Stimulated activated memory B cell treated with anti-CD40 and anti-IgM and Interleukin-4, amounts not matched to agents 10 μg/mL and 1 μg/mL and 100 μg/mL, for 72 hours (primary cell): ENCODE results near the gene DYNLT1.
"Not testable (repeated sequence)": the region's sequence is repeated elsewhere in the genome, so short reads cannot be mapped to it uniquely, and the experiment has no call there.

Experiments
- ATAC-seq: fragments of 150-1000 bp; cut with Tn5 transposase; 2 replicates; pipeline ENCODE4 v1.10.0; 2021
- H3K27ac Mint-ChIP-seq: one replicate; pipeline ENCODE4 v1.8.0; 2022; ENCODE audit warnings: mild to moderate bottlenecking, mixed read lengths
- H3K27me3 Mint-ChIP-seq: one replicate; pipeline ENCODE4 v1.8.0; 2022; ENCODE audit warnings: mixed read lengths
- H3K36me3 Mint-ChIP-seq: one replicate; pipeline ENCODE4 v1.8.0; 2022; ENCODE audit warnings: mixed read lengths
- H3K4me1 Mint-ChIP-seq: one replicate; pipeline ENCODE4 v1.8.0; 2022; ENCODE audit warnings: mixed read lengths
- H3K4me3 Mint-ChIP-seq: one replicate; pipeline ENCODE4 v1.8.0; 2022; ENCODE audit warnings: mild to moderate bottlenecking, moderate library complexity, mixed read lengths
- H3K9me3 Mint-ChIP-seq: one replicate; pipeline ENCODE4 v1.8.0; 2022; ENCODE audit warnings: mixed read lengths

Gene DYNLT1

DNA sequence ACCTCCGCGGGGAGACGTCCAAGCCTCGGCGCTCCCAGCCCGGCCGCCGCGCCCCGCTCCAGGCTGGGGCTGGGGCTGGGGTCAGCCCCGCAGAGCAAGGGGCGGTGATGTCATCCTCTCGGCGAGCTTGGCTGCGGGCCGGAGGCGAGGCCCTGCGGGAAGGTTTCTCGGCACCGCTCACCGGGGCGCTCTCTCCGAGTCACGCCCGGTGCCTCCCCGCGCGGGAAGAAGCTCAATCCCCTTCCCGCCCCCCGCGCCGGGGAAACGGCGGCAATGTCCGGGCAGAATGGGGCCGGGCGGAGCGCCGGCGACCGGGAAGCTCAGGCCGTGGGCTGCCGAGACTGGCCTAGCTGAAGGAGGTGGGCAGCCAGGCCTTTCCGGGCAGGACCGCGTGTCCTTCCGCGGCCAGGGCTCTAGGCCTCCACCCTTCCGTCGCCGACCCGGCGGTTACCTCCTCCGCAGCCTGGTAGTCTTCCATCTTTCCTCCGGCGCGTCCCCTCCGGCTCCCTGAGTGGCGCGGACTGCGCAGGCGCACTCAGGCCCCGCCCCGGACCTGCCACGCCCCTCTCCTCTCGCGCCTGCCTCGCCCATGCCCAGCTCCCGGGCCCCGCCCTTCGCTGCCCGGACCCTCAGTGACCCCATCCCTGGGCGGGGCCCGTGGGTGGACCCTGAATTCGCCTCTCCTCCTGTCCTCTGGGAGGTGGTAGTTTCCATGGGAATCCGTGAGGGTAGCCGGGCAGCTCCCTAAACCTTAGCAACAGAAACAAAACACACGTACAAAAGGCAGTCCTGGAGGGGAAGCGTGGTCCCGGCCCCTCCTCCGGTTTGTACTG, at the start of gene DYNLT1:
TSS of gene DYNLT1 (minus strand) at position 513 of the 833 bp plus-strand sequence. CDS start at position 478, 35 bp downstream.
- peak within 1 kb of the TSS; percentile 95 for H3K4me3 Mint-ChIP-seq
- peak within 1 kb of the TSS; percentile 81 for H3K27ac Mint-ChIP-seq
- no peaks in the 10 kb centered on the region for H3K9me3 Mint-ChIP-seq
- peak; percentile 87 for ATAC-seq
- H3K27me3 Mint-ChIP-seq, result no peaks in the 10 kb centered on the region
- peaks cover 73% of the 10 kb centered on the region for H3K4me1 Mint-ChIP-seq
- peaks cover 13% of the 10 kb centered on the region for H3K36me3 Mint-ChIP-seq

DNA sequence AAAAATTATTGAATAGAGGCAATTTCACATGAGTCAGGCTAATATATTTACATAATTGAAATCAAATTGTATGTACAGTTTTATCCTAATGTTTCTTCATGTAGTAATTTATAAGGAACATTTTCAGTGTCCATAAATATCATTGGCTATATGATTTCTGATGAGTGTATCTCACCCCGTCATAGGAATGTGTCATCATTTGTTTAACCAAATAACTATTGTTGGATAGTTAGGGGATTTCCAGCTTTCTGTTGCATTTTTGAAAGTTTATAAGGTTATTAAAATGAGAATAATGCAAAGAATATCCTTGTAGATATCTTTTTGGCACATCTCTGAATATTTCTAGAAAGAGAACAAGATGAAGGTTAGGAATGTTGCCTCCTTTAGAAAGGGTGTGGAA, 44.3 kb upstream of the DYNLT1 start:
- Mint-ChIP-seq H3K4me3 (no peak overlapping the region), H3K27me3 (no peaks in the 10 kb centered on the region), H3K27ac (no peak overlapping the region), H3K36me3 (peaks cover 7% of the 10 kb centered on the region), H3K9me3 (no peaks in the 10 kb centered on the region), H3K4me1 (peaks cover 36% of the 10 kb centered on the region)
- no peak for ATAC-seq

DNA sequence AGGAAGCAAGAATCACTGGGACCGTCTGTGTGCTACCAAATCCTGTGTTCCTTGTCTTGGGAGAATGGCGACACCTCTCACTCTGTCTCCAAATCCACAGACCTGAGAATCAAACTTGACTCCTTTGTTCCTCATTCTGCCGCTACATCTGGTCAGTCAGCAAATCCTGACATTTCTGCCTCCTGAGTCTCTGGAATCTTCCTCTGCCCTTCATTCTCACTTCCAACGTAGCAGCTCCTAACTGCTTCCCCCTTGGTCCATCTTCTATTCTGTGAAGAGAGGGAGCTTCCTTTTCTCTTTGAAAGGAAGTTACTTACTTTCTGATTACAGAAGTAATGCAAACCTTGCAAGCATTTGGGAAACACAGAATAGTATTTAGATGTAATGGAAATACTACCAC, 43.0 kb upstream of the DYNLT1 start:
- H3K9me3 Mint-ChIP-seq, result no peaks in the 10 kb centered on the region
- peaks cover 36% of the 10 kb centered on the region for H3K4me1 Mint-ChIP-seq
- peak overlapping the region; percentile 78 for H3K27ac Mint-ChIP-seq
- H3K36me3 Mint-ChIP-seq, result peaks cover 13% of the 10 kb centered on the region
- no peak for ATAC-seq
- no peak overlapping the region for H3K4me3 Mint-ChIP-seq
- H3K27me3 Mint-ChIP-seq, result no peaks in the 10 kb centered on the region

DNA sequence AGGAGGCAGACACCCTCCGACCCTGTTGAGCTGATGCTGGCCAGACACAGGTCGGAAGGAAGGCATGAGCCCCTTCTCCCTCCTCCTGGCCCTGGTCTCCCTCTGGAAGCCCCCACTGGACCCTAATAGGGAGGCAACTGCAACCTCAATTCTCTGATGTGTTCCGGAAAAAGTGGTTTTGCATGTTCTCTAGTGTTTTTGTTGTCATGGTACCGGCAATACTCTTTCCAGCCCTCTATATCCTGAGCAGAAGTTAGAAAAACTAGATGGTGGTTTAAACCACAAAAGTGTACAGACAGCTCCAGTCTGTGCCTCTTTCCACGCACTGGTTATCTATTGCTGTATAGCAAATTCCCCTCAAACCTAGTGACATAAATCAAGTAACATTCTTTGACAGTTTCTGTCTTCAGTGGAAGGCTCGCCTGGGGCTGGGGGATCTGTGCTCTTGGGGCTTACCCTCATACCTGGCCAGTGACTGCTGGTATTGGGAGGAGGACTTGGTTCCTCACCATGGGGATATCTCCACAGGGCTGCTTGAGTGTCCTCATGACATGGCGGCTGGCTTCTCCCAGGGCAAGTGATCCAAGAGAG, 42.3 kb upstream of the DYNLT1 start:
- H3K36me3 Mint-ChIP-seq, result peaks cover 13% of the 10 kb centered on the region
- peak overlapping the region; percentile 78 for H3K27ac Mint-ChIP-seq
- H3K4me3 Mint-ChIP-seq, result no peak overlapping the region
- no peaks in the 10 kb centered on the region for H3K9me3 Mint-ChIP-seq
- no peaks in the 10 kb centered on the region for H3K27me3 Mint-ChIP-seq
- ATAC-seq, result peak; percentile 95
- H3K4me1 Mint-ChIP-seq, result peaks cover 36% of the 10 kb centered on the region

DNA sequence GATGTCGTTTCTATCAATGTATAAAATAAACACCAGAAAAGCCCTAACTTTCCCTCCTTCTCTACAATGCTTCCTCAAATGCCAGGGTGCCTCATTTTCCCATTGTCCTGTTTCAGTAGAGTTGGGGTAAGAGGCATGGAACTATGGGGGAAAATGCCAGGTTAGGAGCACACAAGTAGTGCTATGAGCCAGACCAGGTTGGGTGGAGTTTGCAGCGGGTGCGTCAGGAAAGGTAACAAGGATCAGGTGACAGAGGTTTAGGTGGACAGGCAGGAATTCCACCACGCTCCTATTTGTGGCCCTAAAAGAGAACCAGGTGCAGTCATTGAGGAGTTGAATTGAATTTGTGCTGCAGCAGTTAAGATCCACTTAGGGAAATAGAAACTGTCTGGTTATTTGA, 41.8 kb upstream of the DYNLT1 start:
- Mint-ChIP-seq H3K36me3 (peaks cover 13% of the 10 kb centered on the region), H3K4me1 (peaks cover 36% of the 10 kb centered on the region)

DNA sequence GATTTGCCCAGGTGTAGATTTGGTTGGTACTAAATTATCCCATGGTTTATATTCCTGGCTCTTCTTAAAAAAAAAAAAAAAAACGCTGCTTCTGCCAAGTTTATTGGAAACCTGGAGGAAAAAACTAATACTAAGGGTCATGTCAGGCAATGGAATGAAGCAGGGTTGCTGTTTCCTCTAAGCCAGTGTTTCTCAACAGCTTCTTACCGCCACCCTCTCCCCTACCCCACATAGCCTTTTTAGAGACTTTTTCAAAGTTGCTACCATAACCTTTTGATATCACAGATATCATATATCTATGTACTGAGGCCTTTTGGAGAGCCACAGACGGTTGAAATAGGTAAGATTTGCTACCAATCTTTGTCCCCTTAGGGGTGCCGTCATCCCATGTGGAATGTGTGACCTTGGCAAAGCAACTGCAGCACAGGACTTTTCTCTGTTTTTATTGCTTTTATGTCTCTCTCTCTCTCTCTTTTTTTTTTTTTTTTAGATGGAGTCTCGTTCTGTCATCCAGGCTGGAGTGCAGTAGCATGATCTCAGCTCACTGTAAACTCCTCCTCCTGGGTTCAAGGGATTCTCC, 40.3 kb upstream of the DYNLT1 start:
- H3K9me3 Mint-ChIP-seq, result no peaks in the 10 kb centered on the region
- H3K27me3 Mint-ChIP-seq, result no peaks in the 10 kb centered on the region
- H3K27ac Mint-ChIP-seq, result no peak overlapping the region
- no peak for ATAC-seq
- H3K36me3 Mint-ChIP-seq, result peaks cover 13% of the 10 kb centered on the region
- H3K4me1 Mint-ChIP-seq, result peaks cover 36% of the 10 kb centered on the region
- no peak overlapping the region for H3K4me3 Mint-ChIP-seq

More for the DNA sequence above, 41.8 kb upstream of the DYNLT1 start:
- Mint-ChIP-seq H3K9me3 (no peaks in the 10 kb centered on the region), H3K27me3 (no peaks in the 10 kb centered on the region), H3K27ac (peak overlapping the region; percentile 78), H3K4me3 (no peak overlapping the region)
- ATAC-seq, result no peak

DNA sequence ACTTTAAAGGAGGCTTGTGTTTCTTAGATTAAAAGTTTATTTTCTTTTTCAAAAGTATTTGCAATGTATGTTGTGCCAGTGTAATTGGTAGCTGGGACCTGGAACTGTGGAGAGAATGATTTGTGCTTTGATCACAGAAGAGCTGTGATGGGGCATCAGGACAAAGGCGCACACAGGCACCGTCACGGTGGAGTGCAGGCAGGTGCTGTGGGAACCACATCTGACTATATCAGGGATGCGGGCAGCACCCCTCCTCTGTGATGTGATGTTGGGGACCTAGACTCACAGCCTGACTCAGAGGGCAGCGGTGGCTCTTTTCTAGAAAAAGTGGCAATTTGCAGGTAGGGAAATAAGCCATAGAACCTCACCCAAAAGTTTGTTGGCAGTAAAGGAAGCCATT, 39.8 kb upstream of the DYNLT1 start:
- Mint-ChIP-seq H3K9me3 (no peaks in the 10 kb centered on the region), H3K27ac (no peak overlapping the region), H3K27me3 (no peaks in the 10 kb centered on the region), H3K36me3 (peaks cover 13% of the 10 kb centered on the region), H3K4me1 (peaks cover 31% of the 10 kb centered on the region), H3K4me3 (no peak overlapping the region)
- ATAC-seq, result no peak

DNA sequence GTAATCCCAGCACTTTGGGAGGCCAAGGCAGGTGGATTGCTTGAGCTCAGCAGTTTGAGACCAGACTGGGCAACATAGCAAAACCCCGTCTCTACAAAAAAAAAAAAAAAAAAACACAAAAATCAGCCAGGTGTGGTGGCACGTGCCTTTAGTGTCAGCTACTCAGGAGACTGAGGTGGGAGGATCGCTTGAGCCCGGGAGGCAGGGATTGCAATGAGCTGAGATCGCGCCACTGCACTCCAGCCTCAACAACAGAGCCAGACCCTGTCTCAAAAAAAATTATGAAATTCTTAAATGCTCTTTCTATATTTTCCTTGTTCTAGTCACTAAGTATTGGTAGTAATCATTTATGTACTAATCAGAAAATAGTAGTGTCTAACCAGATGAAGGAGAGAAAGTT, 35.9 kb upstream of the DYNLT1 start:
- Mint-ChIP-seq H3K27ac (no peak overlapping the region), H3K27me3 (no peaks in the 10 kb centered on the region), H3K4me1 (no peaks in the 10 kb centered on the region), H3K4me3 (no peak overlapping the region), H3K9me3 (no peaks in the 10 kb centered on the region), H3K36me3 (peaks cover 13% of the 10 kb centered on the region)
- ATAC-seq, result no peak

DNA sequence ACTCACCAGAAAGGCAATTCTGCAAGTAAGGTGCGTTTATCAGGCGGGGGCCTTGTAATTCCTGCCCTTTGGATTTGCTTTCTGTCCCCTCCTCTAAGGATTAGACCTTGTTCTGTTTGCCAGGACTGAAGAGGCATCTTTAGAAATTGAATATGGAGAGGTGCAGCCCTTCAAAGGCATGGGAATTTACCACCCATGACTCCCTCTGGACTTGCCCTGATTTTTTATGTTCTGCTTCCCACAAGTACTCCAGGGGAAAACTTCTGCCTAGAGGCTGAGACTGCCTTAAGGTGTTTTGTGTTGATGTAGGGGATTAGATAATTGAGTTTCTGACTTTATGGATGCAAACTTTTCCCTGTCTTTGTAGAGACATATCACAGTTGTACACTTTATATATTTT, 35.5 kb upstream of the DYNLT1 start:
- no peaks in the 10 kb centered on the region for H3K4me1 Mint-ChIP-seq
- H3K27ac Mint-ChIP-seq, result no peak overlapping the region
- no peak overlapping the region for H3K4me3 Mint-ChIP-seq

DNA sequence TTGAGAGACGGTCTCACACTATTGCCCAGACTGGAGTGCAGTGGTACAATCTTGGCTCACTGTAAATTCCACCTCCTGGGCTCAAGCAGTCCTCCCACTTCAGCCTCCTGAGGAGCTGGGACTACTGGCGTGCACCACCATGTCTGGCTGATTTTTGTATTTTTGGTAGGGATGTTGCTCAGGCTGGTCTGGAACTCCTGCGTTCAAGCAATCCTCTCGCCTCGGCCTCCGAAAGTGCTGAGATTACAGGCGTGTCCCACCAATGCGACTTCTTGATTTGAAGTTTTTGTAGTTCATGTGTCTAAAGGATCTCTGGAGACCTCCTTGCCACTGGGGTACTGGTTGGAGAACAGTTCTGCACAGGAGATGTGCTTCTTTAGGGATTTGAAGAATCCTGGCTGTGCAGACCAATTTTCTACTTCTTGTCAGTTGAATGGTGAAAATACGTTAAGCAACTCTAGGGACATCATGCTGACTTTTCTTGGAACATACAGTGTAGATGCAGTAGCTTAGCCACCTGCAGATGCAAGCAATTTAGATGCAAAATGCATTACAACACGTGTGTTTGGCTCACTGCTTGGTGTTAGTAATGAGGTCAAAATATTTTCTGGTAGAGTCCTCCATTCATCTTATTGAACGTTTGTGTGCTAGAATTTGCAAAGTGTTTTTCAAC, 33.5 kb upstream of the DYNLT1 start:
- Mint-ChIP-seq H3K4me3 (no peak overlapping the region), H3K36me3 (peaks cover 6% of the 10 kb centered on the region), H3K27ac (no peak overlapping the region), H3K4me1 (no peaks in the 10 kb centered on the region), H3K9me3 (no peaks in the 10 kb centered on the region), H3K27me3 (no peaks in the 10 kb centered on the region)
- no peak for ATAC-seq

More for the DNA sequence above, 35.5 kb upstream of the DYNLT1 start:
- ATAC-seq, result no peak
- H3K9me3 Mint-ChIP-seq, result no peaks in the 10 kb centered on the region
- no peaks in the 10 kb centered on the region for H3K27me3 Mint-ChIP-seq
- H3K36me3 Mint-ChIP-seq, result peaks cover 13% of the 10 kb centered on the region

DNA sequence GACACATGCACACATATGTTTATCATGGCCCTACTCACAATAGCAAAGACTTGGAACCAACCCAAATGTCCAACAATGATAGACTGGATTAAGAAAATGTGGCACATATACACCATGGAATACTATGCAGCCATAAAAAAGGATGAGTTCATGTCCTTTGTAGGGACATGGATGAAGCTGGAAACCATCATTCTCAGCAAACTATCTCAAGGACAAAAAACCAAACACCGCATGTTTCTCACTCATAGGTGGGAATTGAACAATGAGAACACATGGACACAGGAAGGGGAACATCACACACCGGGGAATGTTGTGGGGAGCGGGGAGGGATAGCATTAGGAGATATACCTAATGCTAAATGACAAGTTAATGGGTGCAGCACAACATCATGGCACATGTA, 32.6 kb upstream of the DYNLT1 start:
- not testable (repeated sequence) for H3K9me3 Mint-ChIP-seq, H3K27ac Mint-ChIP-seq, ATAC-seq, H3K4me1 Mint-ChIP-seq, H3K36me3 Mint-ChIP-seq, H3K27me3 Mint-ChIP-seq, H3K4me3 Mint-ChIP-seq

DNA sequence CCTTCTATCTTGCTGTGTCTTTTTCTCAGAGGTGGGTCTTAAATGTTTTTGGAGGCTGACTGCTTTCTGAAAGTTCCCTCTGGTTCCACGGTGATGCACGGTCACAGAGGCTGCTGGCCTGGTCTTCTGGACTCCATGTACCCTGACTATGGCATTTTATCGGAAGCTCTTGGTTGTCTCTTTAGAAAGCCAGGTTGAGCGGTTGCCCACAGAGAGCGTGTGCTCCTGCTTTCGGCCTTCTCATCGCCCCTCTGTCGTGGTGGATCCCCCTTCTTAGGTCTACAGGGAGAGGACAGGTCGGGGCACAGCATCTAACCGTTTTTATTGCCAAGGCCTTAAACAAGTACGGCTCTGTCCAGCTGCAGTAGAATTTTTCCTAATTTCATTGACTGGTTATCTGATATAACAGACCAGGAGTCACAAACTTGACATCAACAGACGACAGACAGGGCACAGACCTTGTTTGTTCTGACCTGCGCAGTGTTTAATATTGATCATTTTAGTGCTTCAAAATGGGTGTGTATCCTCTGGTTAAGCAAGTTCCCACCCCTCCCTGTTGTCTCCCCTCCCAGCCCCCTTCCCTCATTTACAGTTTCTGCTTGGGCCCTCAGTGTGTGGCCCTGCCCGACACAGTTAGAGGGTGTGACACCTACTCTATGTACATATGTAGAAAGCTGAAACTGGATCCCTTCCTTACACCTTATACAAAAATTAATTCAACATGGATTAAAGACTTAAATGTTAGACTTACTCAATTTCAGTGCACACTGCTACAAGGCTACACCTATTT, 30.0 kb upstream of the DYNLT1 start:
- no peak overlapping the region for H3K4me3 Mint-ChIP-seq
- H3K27ac Mint-ChIP-seq, result no peak overlapping the region
- H3K27me3 Mint-ChIP-seq, result no peaks in the 10 kb centered on the region
- H3K4me1 Mint-ChIP-seq, result no peaks in the 10 kb centered on the region
- ATAC-seq, result no peak
- H3K9me3 Mint-ChIP-seq, result no peaks in the 10 kb centered on the region
- peaks cover 8% of the 10 kb centered on the region for H3K36me3 Mint-ChIP-seq

DNA sequence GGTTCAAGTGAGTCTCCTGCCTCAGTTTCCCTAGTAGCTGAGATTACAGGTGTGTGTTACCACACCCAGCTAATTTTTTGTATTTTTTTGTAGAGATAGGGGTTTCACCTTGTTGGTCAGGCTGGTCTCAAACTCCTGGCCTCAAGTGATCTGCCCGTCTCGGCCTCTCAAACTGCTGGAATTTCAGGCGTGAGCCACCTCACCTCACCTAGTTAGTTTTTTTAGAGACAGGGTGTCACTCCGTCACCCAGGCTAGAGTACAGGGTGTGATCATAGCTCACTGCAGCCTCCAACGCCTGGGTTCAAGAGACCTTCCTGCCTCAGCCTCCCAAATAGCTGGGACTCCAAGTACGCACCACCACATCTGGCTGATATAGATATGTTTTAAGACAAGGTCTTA, 28.2 kb upstream of the DYNLT1 start:
- no peak for ATAC-seq
- peaks cover 17% of the 10 kb centered on the region for H3K36me3 Mint-ChIP-seq
- H3K4me3 Mint-ChIP-seq, result no peak overlapping the region
- no peaks in the 10 kb centered on the region for H3K27me3 Mint-ChIP-seq
- H3K9me3 Mint-ChIP-seq, result no peaks in the 10 kb centered on the region
- no peak overlapping the region for H3K27ac Mint-ChIP-seq
- H3K4me1 Mint-ChIP-seq, result peaks cover 10% of the 10 kb centered on the region

DNA sequence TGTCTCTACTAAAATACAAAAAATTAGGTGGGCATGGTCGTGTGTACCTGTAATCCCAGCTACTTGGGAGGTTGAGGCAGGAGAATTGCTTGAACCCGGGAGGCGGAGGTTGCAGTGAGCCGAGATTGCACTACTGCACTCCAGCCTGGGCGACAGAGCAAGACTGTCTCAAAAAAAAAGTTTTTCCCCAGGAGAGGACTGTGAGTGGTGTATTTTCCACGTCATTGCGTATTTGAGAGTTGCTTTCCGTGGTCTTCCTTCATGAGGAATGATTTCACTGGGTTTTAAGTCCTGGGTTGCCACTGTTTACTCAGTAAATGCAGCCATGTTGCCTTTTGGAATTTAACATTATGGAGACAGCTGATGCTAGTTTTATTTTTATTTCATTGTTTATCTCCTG, 27.6 kb upstream of the DYNLT1 start:
- not testable (repeated sequence) for H3K27ac Mint-ChIP-seq, ATAC-seq, H3K4me3 Mint-ChIP-seq, H3K27me3 Mint-ChIP-seq, H3K9me3 Mint-ChIP-seq
- Mint-ChIP-seq H3K36me3 (peaks cover 17% of the 10 kb centered on the region), H3K4me1 (peaks cover 16% of the 10 kb centered on the region)
